ENCODE data around the gene DRP2. TPM values are rescaled to one million over a fixed set of nuclear protein-coding genes. Genes with fewer than 3 reads are reported as not detected.
"Not testable (repeated sequence)": the region's sequence is repeated elsewhere in the genome, so short reads cannot be mapped to it uniquely, and the experiment has no call there.

DRP2 gene
- total RNA-seq, 2 donors from 2014 or later: 0.37 to 1.1 TPM

DNA sequence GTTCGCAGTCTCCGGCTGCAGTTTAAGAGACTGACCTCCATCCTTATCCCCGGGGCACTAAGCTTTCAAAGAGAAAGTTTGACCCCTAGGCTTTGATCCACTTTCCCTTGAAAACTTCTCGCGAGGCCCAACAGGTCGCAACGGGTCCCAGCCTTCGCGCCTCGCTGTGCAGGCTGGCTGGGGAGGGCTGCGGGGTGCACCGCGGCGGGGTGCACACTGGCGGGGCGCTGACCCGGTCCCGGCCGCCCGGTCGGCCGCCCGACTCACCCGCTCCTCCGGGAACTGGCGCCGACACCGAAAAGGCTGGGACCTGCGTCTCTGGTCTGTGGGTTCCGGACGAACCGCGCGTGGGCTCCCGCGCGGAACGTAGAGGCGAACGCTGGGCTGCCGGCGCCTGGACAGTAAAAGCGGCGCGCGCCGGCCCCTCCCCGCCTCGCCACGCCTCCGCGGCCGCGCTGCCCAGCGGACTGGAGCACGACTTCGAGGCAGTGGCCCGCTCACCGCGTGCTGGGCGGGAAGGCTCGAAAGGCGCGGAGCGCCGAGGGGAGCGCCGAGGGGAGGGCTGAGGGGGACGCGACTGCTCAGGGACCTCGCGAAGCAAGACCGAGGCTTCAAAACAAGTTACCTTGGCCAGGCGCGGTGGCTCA lies 71.5 kb downstream of the DRP2 start, which contains the start of gene TAF7L:
TSS of gene TAF7L (minus strand) at position 378 of the 647 bp plus-strand sequence. CDS start 3,791 bp downstream, outside the sequence.
- intact Hi-C loops (cut with DNase I): no loop called here
- H3K4me3 ChIP-seq: no peak within 1 kb of the TSS
- no peak for DNase-seq
- H3K9ac ChIP-seq (ENCODE audit: low read depth in 2 of 2, low read length in 2 of 2): no peak within 1 kb of the TSS
- H3K9me3 ChIP-seq: no peaks in the 10 kb centered on the region
- H3K4me1 ChIP-seq: no peaks in the 10 kb centered on the region
- no peaks in the 10 kb centered on the region for H3K36me3 ChIP-seq
- no peak within 1 kb of the TSS for H3K27ac ChIP-seq
- TF ChIP-seq, protein P1, sequence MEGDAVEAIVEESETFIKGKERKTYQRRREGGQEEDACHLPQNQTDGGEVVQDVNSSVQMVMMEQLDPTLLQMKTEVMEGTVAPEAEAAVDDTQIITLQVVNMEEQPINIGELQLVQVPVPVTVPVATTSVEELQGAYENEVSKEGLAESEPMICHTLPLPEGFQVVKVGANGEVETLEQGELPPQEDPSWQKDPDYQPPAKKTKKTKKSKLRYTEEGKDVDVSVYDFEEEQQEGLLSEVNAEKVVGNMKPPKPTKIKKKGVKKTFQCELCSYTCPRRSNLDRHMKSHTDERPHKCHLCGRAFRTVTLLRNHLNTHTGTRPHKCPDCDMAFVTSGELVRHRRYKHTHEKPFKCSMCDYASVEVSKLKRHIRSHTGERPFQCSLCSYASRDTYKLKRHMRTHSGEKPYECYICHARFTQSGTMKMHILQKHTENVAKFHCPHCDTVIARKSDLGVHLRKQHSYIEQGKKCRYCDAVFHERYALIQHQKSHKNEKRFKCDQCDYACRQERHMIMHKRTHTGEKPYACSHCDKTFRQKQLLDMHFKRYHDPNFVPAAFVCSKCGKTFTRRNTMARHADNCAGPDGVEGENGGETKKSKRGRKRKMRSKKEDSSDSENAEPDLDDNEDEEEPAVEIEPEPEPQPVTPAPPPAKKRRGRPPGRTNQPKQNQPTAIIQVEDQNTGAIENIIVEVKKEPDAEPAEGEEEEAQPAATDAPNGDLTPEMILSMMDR (IDR thresholded peaks at IDR 0.05): no peak
- H3K27me3 ChIP-seq: no peaks in the 10 kb centered on the region

DNA sequence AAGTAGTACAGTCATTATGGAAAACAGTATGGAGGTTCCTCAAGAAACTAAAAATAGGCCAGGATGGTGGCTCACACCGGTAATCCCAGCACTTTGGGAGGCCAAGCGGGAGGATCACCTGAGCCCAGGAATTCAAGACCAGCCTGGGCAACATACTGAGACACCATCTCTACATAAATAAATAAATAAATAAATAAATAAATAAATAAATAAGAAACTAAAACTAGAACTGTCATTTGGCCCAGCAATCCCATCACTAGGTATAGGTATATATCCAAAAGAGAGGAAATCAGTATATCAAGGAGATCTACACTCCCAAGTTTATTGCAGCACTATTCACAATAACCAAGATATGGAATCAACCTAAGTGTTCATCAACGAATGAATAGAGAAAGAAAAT lies 76.0 kb downstream of the DRP2 start:
- H3K4me3 ChIP-seq; H3K27me3 ChIP-seq; H3K36me3 ChIP-seq; intact Hi-C loops (cut with DNase I); H3K4me1 ChIP-seq; H3K27ac ChIP-seq; DNase-seq; H3K9me3 ChIP-seq; H3K9ac ChIP-seq (ENCODE audit: low read depth in 2 of 2, low read length in 2 of 2): not testable (repeated sequence)

DNA sequence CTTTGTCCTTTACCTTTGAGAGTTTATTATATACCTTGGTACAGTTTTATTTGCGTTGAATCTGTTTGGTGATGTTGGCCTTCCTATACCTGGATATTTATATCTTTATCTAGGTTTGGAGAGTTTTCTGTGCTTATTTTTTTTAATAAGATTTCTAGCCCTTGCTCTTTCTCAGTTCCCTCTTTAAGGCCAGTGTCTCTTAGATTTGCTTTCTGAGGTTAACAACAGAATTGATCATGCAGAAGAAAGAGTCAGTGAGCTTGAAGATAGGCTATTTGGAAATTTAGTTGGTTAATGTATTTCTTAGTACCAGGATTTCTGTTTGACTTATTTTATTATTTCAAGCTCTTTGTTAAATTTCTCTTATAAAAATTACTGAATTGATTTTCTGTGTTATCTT lies 84.2 kb downstream of the DRP2 start:
- Histone ChIP-seq H3K4me3 (no peak overlapping the region), H3K36me3 (no peaks in the 10 kb centered on the region), H3K9me3 (no peaks in the 10 kb centered on the region), H3K27me3 (no peaks in the 10 kb centered on the region), H3K27ac (no peak overlapping the region), H3K9ac (ENCODE audit: low read depth in 2 of 2, low read length in 2 of 2) (no peak overlapping the region), H3K4me1 (no peaks in the 10 kb centered on the region)
- intact Hi-C loops (cut with DNase I): no loop called here
- TF ChIP-seq, protein P1 (IDR thresholded peaks at IDR 0.05): no peak
- no peak for DNase-seq

Other genes with a start within 250 kb of the DRP2 start
- 10 to 100 TPM; 19.0 to 24.8 TPM for gene TRMT2B, start 167.7 kb upstream of the DRP2 start, total RNA-seq
- 1 to 10 TPM in 1 of 2 donors, under 1 TPM in 1; 0.96 to 3.9 TPM for gene TMEM35A, start 140.9 kb upstream of the DRP2 start, total RNA-seq
- gene CENPI, start 121.6 kb upstream of the DRP2 start, total RNA-seq: 10 to 100 TPM in 1 of 2 donors, 1 to 10 TPM in 1; 5.3 to 16.1 TPM
- not detected for gene TAF7L, start 71.5 kb downstream of the DRP2 start, total RNA-seq
- gene TIMM8A, start 129.0 kb downstream of the DRP2 start, total RNA-seq: 10 to 100 TPM in 1 of 2 donors, 1 to 10 TPM in 1; 9.4 to 22.9 TPM
- 1 to 10 TPM; 1.9 to 3.0 TPM for gene BTK, start 166.4 kb downstream of the DRP2 start, total RNA-seq
- 100 to 1,000 TPM; 132 to 184 TPM for gene RPL36A, start 171.2 kb downstream of the DRP2 start, total RNA-seq
- 10 to 100 TPM; 29.9 to 33.9 TPM for gene GLA, start 188.1 kb downstream of the DRP2 start, total RNA-seq
- 10 to 100 TPM; 61.7 to 72.1 TPM for gene HNRNPH2, start 188.4 kb downstream of the DRP2 start, total RNA-seq